Upper lobe of right lung (tissue), 1 donor: Measurements from ENCODE around the gene HNRNPA3. TPM values are rescaled to one million over a fixed set of nuclear protein-coding genes. Genes with fewer than 3 reads are reported as not detected.
A peak's percentile ranks its signal among the peaks of the same experiment; 100 is the strongest.

Experiments used
- ATAC-seq: fragments of 200-7000 bp; cut with Tn5 transposase; one replicate; pipeline ENCODE4 v1.9.1; 2020; ENCODE audit warnings: mild to moderate bottlenecking, moderate library complexity
- DNase-seq: peaks from one replicate; pipeline ENCODE4 v3.0.0-alpha.2; 2020
- H3K27ac ChIP-seq: fragments of 200-600 bp; one replicate; pipeline ENCODE4 v1.8.0; 2022
- H3K27me3 ChIP-seq: fragments of 200-600 bp; one replicate; pipeline ENCODE4 v1.8.0; 2022; ENCODE audit warnings: mild to moderate bottlenecking
- H3K36me3 ChIP-seq: fragments of 200-600 bp; one replicate; pipeline ENCODE4 v1.8.0; 2022
- H3K4me1 ChIP-seq: fragments of 200-600 bp; one replicate; pipeline ENCODE4 v1.8.0; 2022
- H3K4me3 ChIP-seq: fragments of 200-600 bp; one replicate; pipeline ENCODE4 v1.8.0; 2022; ENCODE audit warnings: mild to moderate bottlenecking
- H3K9me3 ChIP-seq: fragments of 200-600 bp; one replicate; pipeline ENCODE4 v1.8.0; 2022
- CTCF ChIP-seq: fragments of 200-600 bp; IDR thresholded peaks from one replicate; pipeline ENCODE4 v1.8.0; 2022; ENCODE audit warnings: antibody characterized with exemption
- intact Hi-C: fragments of 100-400 bp; cut with DNase I; formaldehyde crosslinking; loops from one replicate; pipeline ENCODE4 v1.11.0; 2022
- total RNA-seq: library from RNA; stranded (reverse); fragmentation: NEBNext Ultra II Directional; extraction: Animal tissue kit (Norgen Biotek cat#: 25700); gene quantifications from one replicate; pipeline ENCODE4 v1.2.1, GENCODE V29; 2021
- donor health status: DM: no; HTN: yes; CAD: no; lungs with severe emphysema.

The HNRNPA3 gene
- total RNA-seq, 1 donor from 2014 or later, result 139 TPM

DNA sequence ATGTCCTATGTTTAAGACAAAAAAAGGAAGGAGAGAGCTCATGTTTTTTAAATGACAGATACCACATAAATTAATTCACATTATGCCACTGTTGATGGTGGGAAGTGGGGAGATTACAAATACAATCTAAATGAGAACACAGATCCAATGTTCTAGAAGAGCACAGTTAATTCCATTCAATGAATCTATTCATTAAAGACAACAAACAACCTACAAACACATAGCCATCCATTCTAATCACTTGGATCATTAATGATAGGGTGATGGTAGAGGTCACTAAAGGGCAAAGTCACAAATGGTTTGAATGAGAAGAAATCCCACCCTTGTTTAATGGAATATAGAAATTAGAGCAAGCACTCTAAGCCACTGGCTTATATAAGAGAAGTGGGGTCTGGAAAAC is 21.7 kb downstream of the HNRNPA3 start:
- Histone ChIP-seq H3K36me3 (peaks cover 53% of the 10 kb centered on the region), H3K4me3 (no peak overlapping the region), H3K4me1 (peaks cover 38% of the 10 kb centered on the region), H3K9me3 (no peaks in the 10 kb centered on the region), H3K27me3 (no peaks in the 10 kb centered on the region), H3K27ac (no peak overlapping the region)
- DNase-seq (no peak), ATAC-seq (no peak)
- intact Hi-C loops, result no loop called here
- no peak for TF ChIP-seq CTCF

GRCh38 chr2:177235855-177236437 is 23.4 kb downstream of the HNRNPA3 start:
- TF ChIP-seq CTCF, result no peak
- no peak overlapping the region for H3K4me3 ChIP-seq
- peak overlapping the region; percentile 7 for H3K27ac ChIP-seq
- no peak for DNase-seq
- peaks cover 38% of the 10 kb centered on the region for H3K36me3 ChIP-seq
- peaks cover 55% of the 10 kb centered on the region for H3K4me1 ChIP-seq
- no peak for ATAC-seq
- no peaks in the 10 kb centered on the region for H3K27me3 ChIP-seq
- H3K9me3 ChIP-seq, result no peaks in the 10 kb centered on the region
- intact Hi-C loops, result no loop called here

DNA sequence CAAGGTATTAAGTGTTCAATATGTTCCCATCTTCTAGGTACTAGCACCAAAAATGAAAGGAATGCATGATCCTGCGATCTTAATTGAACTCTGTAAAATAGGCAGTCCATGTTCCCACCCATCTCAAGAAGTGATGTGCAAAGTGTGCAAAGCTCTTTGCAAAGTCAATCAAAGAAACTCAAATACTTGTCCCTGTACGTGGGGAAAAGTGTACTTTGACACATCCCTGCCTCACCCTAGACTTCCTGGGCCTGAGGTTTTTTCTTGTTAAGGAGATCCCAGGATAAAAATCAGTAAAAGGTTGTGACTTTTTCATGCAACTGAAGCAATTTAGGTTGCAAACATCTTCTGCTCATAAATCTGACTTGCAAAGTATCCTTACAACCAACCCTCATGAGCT is 25.3 kb downstream of the HNRNPA3 start:
- no peak for TF ChIP-seq CTCF
- Histone ChIP-seq H3K4me1 (peaks cover 74% of the 10 kb centered on the region), H3K27me3 (no peaks in the 10 kb centered on the region), H3K36me3 (peaks cover 18% of the 10 kb centered on the region), H3K27ac (peak overlapping the region; percentile 81), H3K9me3 (no peaks in the 10 kb centered on the region), H3K4me3 (no peak overlapping the region)
- DNase-seq (no peak), ATAC-seq (no peak)
- intact Hi-C loops, result no loop called here

DNA sequence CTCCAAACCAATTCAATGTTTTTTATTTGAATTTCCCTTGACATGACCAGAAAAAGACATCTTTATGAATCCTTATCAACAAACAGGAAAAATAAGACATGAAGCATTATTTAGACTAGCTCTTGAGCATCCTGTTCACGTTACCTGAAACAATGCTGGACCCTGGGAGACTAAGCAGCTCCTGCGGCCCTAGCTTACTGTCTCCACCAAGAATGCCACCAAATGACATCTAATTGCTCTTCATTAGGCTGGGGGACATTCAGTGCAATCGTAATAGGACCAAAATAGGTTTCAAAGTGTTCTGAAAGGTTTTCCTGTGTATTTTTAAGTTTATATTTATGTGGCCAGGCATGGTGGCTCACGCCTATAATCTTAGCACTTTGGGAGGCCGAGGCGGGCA is 26.5 kb downstream of the HNRNPA3 start:
- Histone ChIP-seq H3K4me1 (peaks cover 85% of the 10 kb centered on the region), H3K27me3 (no peaks in the 10 kb centered on the region), H3K4me3 (no peak overlapping the region), H3K27ac (peak overlapping the region; percentile 81), H3K36me3 (peaks cover 7% of the 10 kb centered on the region), H3K9me3 (no peaks in the 10 kb centered on the region)
- intact Hi-C loops, result no loop called here
- ATAC-seq, result no peak
- DNase-seq, result no peak
- no peak for TF ChIP-seq CTCF

- peak; percentile 95 for ATAC-seq
- no peak for DNase-seq
- H3K4me1 ChIP-seq, result peaks cover 95% of the 10 kb centered on the region
Observed at GRCh38 chr2:177239932-177240630, 27.5 kb downstream of the HNRNPA3 start.

More at GRCh38 chr2:177239932-177240630, 27.5 kb downstream of the HNRNPA3 start:
- intact Hi-C loops, result no loop called here
- H3K9me3 ChIP-seq, result no peaks in the 10 kb centered on the region
- no peaks in the 10 kb centered on the region for H3K27me3 ChIP-seq
- TF ChIP-seq CTCF, result no peak
- no peak overlapping the region for H3K4me3 ChIP-seq
- H3K36me3 ChIP-seq, result no peaks in the 10 kb centered on the region
- peak overlapping the region; percentile 81 for H3K27ac ChIP-seq
